Activated T-helper 1 cell treated with anti-CD3 and anti-CD28 coated beads, Interleukin-2, amount 50 U/mL, for 16 hours (primary cell): Measurements from ENCODE around the gene FBXO42.
"Not testable (repeated sequence)": the region's sequence is repeated elsewhere in the genome, so short reads cannot be mapped to it uniquely, and the experiment has no call there.

Experiments used
- DNase-seq, 2 donors: peaks; one replicate each; pipeline ENCODE4 v3.0.0-alpha.2; 2020; ENCODE audit warnings: low read depth in 1 of 2, low spot score in 1 of 2

Gene FBXO42

GRCh38 chr1:16372535-16373285 lies 20.4 kb upstream of the FBXO42 start:
- DNase-seq, result no peak

DNA sequence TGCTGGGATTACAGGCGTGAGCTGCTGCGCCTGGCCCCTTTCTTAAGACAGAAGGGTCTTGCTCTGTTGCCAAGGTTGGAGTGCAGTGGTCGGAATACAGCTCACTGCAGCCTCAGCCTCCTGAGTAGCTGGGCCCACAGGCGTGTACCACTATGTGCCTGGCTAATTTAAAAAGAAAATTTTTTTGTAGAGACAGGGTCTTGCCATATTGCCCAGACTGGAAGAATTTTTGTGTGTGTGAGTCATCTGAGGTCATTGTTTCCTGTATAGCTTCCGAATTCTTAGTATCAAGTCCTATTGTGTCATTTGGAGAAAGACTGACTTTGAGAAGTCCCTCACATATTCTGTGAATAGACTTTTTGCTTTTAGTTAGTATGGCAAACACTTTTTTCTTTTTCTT lies 19.4 kb upstream of the FBXO42 start:
- DNase-seq, result no peak

DNA sequence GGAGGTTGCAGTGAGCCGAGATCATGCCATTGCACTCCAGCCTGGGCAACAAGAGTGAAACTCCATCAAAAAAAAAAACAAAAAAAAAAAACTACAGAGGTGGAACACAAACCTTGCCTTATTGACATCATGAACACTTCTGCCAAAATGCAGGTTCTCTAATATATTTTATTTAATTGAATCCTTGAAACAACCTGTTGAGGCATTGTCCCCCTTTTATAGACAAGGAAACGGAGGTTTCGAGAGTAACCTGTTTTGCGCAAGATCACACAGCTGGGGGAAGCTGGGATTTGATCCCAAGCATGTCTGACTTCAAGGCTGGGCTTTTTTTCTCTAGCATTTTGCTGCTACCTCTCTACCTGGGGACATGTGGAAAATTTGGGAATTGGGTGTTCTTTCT lies 17.5 kb upstream of the FBXO42 start:
- DNase-seq, result no peak

GRCh38 chr1:16367968-16368890 lies 15.9 kb upstream of the FBXO42 start:
- no peak for DNase-seq

DNA sequence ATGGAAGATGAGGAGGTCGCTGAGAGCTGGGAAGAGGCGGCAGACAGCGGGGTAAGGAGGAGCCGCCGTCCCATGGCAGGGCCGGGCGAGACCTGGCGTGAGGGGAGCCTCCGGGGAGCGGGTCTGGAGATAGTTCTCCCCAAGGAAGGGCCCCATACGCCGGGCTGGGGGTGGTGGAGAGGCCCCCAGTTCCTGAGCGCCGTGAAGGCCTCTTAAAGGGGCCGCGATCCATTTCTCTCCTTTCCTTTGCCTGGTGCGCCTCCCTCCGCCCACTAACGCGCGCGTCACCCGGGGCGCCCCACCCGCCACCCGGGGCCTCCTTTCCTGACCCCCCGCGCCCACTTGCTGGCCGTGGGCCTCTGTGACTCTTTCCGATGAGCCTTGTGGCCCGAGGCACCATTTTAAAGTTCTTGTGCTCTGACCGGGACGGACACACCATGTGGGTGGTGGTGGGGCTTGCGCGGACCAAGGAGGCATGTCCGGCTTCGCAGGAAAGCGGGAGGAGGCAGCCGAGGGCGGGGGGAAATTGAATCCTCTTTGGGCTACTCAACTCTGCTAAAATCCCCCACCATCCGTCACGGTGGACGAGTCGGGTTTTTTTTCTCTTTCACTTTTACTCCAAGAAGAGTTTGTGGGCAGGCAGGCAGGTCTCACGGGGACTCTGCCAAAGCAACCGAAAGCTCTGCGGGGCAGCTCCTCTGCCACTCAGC lies 15.1 kb upstream of the FBXO42 start:
- DNase-seq, result peak; percentile 48 to 79

DNA sequence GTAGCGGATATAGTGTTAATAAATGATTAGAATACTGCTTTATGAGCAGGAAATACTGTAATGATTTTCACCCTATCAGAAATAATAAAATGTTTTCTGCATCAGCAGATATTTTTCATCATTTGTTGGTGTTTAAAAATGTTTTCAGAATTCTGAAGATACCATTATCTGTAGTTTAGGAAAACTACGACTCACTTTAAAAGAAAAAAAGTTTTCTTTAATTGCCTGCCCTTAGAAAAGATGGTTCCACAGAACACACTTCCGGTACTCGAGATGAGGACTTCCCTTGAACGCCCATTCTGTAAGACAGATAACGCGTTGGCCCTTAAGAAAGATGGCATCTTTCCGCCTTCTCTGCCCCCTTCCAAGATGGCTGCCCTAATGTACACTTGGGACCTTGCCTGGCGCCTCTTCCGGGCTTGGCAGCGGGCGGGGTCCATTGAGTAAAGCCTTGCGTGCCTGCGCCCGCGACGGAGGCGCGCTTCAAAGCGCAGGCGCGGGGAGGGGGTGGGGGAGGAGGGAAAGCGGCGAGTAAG lies 14.5 kb upstream of the FBXO42 start, which contains the start of gene SZRD1:
SZRD1 (plus strand) TSS at position 521 of the 536 bp plus-strand sequence. CDS start 16 bp downstream, outside the sequence.
- DNase-seq, result peak; percentile 83 to 92

DNA sequence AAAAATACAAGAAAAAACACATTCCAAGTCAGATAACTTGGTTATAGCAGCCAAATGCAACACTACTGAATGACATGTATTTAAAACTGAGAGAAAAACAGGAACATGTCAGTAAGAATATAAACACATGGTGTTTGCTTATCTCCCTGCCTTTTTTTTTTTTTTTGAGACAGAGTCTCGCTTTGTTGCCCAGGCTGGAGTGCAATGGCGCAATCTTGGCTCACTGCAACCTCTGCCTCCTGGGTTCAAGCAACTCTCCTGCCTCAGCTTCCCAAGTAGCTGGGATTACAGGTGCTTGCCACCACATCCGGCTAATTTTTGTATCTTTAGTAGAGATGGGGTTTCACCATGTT lies 12.8 kb upstream of the FBXO42 start:
- not testable (repeated sequence) for DNase-seq

- no peak for DNase-seq
Observed at GRCh38 chr1:16356867-16357266, 4.6 kb upstream of the FBXO42 start.

- DNase-seq, result no peak
Observed at GRCh38 chr1:16354619-16355018, 2.3 kb upstream of the FBXO42 start.

- no peak for DNase-seq
Observed at GRCh38 chr1:16352842-16353535, 709 bp upstream of the FBXO42 start.

DNA sequence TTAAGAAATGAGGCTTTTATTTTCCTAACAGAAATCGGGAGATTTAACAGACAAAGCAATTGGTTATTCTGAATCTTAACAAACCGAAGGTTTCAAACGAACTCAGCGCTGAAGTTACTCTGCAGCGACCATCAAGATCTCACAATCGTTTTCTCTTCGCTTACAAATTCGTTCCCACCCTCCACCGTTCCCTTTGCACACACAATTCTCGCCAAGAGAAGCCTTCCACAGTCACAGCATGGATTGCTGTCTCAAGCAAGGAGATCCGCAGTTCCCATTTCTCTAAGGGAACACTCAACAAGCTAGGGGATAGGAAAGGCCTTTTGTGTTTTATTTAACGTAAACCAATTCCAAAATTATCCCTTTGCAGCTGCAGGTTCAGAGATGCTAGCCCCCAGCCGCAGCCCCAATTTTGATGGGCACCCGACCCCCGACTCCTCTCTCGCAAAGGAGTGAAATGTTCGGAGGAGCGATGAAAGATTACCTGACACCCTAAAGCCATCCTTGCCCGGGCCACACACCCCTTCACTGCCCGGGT lies 755 bp downstream of the FBXO42 start:
- no peak for DNase-seq

DNA sequence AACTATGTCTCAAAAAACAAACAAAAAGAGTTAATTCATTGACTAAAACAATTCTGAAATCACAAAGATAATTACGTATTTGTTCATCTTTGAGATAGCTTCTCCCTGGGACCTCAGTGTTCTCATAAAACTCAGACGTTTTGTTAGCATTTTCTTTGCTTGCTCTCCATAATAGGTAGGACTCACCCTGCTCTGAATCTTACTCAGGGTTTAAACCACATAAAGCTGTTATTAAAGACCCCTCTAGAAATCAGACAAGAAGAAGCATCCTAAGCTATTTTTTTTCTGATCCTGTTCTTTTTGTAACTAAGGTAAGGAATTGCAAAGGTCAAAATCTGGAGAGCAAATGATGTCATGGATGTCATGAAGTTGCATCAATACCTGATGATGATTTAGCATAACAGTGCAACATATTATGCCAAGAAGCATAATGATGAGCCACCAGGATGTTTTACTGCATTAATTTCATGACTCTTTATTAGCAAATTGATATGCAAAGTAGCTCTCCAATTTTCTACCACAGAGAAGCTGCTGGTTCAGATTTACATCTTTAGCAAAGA lies 2.4 kb downstream of the FBXO42 start:
- no peak for DNase-seq

DNA sequence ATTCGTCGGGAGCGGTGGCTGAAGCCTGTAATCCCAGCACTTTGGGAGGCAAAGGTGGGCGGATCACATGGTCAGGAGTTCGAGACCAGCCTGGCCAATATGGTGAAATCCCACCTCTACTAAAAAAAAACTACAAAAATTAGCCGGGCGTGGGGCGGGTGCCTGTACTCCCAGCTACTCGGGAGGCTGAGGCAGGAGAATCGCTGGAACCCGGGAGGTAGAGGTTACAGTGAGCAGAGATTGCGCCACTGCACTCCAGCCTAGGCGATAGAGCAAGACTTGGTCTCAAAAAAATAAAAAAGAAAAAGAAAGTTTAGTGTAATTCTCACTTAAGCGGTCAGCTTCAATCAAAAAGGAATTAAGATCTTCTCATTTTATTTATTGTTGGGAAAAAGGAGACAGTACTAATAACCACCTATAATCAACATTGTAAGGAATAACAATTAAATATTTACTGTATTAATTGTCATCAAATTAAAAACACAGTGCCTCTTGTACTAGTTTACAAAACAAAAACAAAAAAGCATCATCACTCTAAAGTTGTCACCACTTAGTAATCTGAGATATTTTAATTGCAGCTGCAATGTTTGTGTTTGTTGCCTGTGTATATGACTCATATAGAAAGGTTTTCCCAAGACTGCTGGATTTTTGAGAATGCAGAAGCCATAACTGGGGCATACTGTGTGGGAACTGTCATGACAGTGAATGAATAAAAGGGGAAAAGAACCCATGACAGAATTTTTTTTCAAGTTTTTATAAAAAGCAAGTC lies 3.7 kb downstream of the FBXO42 start:
- no peak for DNase-seq

DNA sequence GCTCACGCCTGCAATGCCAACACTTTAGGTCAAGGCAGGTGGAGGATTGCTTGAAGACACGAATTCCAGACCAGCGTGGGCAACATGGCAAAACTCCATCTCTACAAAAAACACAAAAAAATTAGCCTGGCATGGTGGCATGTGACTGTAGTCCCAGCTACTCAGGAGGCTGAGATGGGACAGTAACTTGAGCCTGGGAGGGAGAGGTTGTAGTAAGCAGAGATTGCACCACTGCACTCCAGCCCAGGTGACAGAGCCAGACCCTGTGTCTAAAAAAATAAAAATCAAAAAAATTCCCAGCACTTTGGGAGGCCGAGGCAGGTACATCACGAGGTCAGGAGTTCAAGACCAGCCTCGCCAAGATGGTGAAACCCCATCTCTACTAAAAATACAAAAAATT lies 9.0 kb downstream of the FBXO42 start:
- not testable (repeated sequence) for DNase-seq

GRCh38 chr1:16342331-16343062 lies 9.8 kb downstream of the FBXO42 start:
- no peak for DNase-seq

- DNase-seq, result no peak
Observed at GRCh38 chr1:16340673-16341072, 11.6 kb downstream of the FBXO42 start.

DNA sequence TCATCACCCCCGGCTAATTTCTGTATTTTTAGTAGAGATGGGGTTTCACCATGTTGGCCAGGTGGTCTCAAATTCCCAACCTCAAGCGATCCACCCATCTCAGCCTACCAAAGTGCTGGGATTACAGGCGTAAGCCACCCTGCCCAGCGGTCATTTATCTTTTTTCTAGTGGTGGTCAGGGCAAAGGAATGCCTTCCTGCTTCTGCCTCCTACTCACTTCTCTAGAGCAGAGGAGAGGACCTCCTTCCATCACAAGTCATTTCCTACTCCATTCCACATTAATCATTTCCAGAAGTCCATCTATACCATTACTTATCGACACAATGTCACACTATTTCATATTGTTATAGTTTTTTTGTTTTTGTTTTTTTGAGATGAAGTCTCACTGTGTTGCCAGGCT lies 13.3 kb downstream of the FBXO42 start:
- no peak for DNase-seq

- DNase-seq, result no peak
Observed at GRCh38 chr1:16334655-16335340, 17.5 kb downstream of the FBXO42 start.
